OCI-LY3 (cell line): ENCODE measurements around the gene NUAK2.

Source experiments
- H2AFZ ChIP-seq: fragments of 200-600, 300-600 bp; shearing (Covaris generic); 2 replicates; pipeline ENCODE4 v1.6.0; 2014; ENCODE audit warnings: antibody characterized with exemption, low read depth, low read length
- H3K27ac ChIP-seq: fragments of 200-600, 300-600 bp; sonication (generic); 2 replicates; pipeline ENCODE4 v1.5.1; 2014; ENCODE audit warnings: mild to moderate bottlenecking, low read length, moderate library complexity, mixed read lengths
- H3K27me3 ChIP-seq: fragments of 200-600, 300-600 bp; sonication (generic); 2 replicates; pipeline ENCODE4 v1.6.1; 2014; ENCODE audit warnings: low read depth, low read length, mixed read lengths
- H3K36me3 ChIP-seq: fragments of 200-600, 300-600 bp; sonication (generic); replicated peaks from 2 replicates; pipeline ENCODE3; 2014; ENCODE audit warnings: low read depth, low read length, mixed read lengths
- H3K4me1 ChIP-seq: fragments of 300-600, 200-600 bp; sonication (generic); 2 replicates; pipeline ENCODE4 v1.6.1; 2014; ENCODE audit warnings: low read length, mixed read lengths
- H3K4me2 ChIP-seq: fragments of 200-600, 300-600 bp; sonication (generic); 2 replicates; pipeline ENCODE4 v1.6.1; 2014; ENCODE audit warnings: low read length, mixed read lengths
- H3K4me3 ChIP-seq: fragments of 300-600, 200-600 bp; sonication (generic); 2 replicates; pipeline ENCODE4 v1.5.1; 2014; ENCODE audit warnings: antibody characterized with exemption, mild to moderate bottlenecking, low read length, moderate library complexity
- H3K79me2 ChIP-seq: fragments of 300-600, 200-600 bp; shearing (Covaris generic); 2 replicates; pipeline ENCODE4 v1.6.1; 2014; ENCODE audit warnings: mild to moderate bottlenecking, low read length, mixed read lengths
- H3K9ac ChIP-seq: fragments of 300-600, 200-600 bp; shearing (Covaris generic); 2 replicates; pipeline ENCODE4 v1.6.0; 2014; ENCODE audit warnings: mild to moderate bottlenecking, low read length, moderate library complexity
- H3K9me3 ChIP-seq: fragments of 200-600, 300-600 bp; shearing (Covaris generic); 2 replicates; pipeline ENCODE4 v1.6.1; 2014; ENCODE audit warnings: low read length, mixed read lengths; ENCODE audit not compliant: insufficient read depth
- H4K20me1 ChIP-seq: fragments of 200-600, 300-600 bp; sonication (generic); 2 replicates; pipeline ENCODE4 v1.6.1; 2016; ENCODE audit warnings: low read length, mixed read lengths; ENCODE audit not compliant: insufficient read depth
- CTCF ChIP-seq: fragments of 200-600, 300-600 bp; sonication (generic); IDR thresholded peaks from 2 replicates; pipeline ENCODE4 v1.5.1; 2014; ENCODE audit warnings: antibody characterized with exemption, low read length, low read depth
- EZH2phosphoT487 ChIP-seq: fragments of 200-600 bp; shearing (Covaris generic); IDR thresholded peaks from 2 replicates; pipeline ENCODE4 v1.6.1; 2018; ENCODE audit warnings: antibody characterized with exemption, mixed run types, low read depth

Gene NUAK2

GRCh38 chr1:205261946-205262691 is 59.4 kb downstream of the NUAK2 start:
- no peak overlapping the region for H3K27ac ChIP-seq
- no peaks in the 10 kb centered on the region for H3K9me3 ChIP-seq
- H4K20me1 ChIP-seq: no peaks in the 10 kb centered on the region
- no peak overlapping the region for H3K9ac ChIP-seq
- H3K4me3 ChIP-seq: no peak overlapping the region
- H3K4me2 ChIP-seq: no peak overlapping the region
- no peaks in the 10 kb centered on the region for H3K36me3 ChIP-seq
- no peaks in the 10 kb centered on the region for H3K79me2 ChIP-seq
- no peak overlapping the region for H2AFZ ChIP-seq
- TF ChIP-seq EZH2phosphoT487: no peak
- TF ChIP-seq CTCF: no peak
- peaks cover 33% of the 10 kb centered on the region for H3K4me1 ChIP-seq
- H3K27me3 ChIP-seq: peaks cover 33% of the 10 kb centered on the region

- Histone ChIP-seq H3K9ac (no peak overlapping the region), H3K4me2 (no peak overlapping the region), H3K27ac (no peak overlapping the region), H3K36me3 (no peaks in the 10 kb centered on the region), H3K27me3 (peaks cover 30% of the 10 kb centered on the region), H4K20me1 (no peaks in the 10 kb centered on the region), H3K4me3 (no peak overlapping the region), H3K4me1 (peaks cover 33% of the 10 kb centered on the region), H3K9me3 (no peaks in the 10 kb centered on the region), H3K79me2 (no peaks in the 10 kb centered on the region), H2AFZ (no peak overlapping the region)
- TF ChIP-seq CTCF: no peak
- no peak for TF ChIP-seq EZH2phosphoT487
Observed at GRCh38 chr1:205260948-205261732, 60.4 kb downstream of the NUAK2 start.

- no peaks in the 10 kb centered on the region for H3K79me2 ChIP-seq
- TF ChIP-seq CTCF (no peak), EZH2phosphoT487 (no peak)
- H3K36me3 ChIP-seq: no peaks in the 10 kb centered on the region
- no peak overlapping the region for H2AFZ ChIP-seq
- no peaks in the 10 kb centered on the region for H4K20me1 ChIP-seq
- H3K4me3 ChIP-seq: no peak overlapping the region
- peaks cover 33% of the 10 kb centered on the region for H3K4me1 ChIP-seq
- peaks cover 30% of the 10 kb centered on the region for H3K27me3 ChIP-seq
- no peak overlapping the region for H3K9ac ChIP-seq
- no peaks in the 10 kb centered on the region for H3K9me3 ChIP-seq
- no peak overlapping the region for H3K27ac ChIP-seq
- H3K4me2 ChIP-seq: 0 out of 2 replicates have a peak overlapping the region, but pooled peaks have one; percentile 62
Observed at GRCh38 chr1:205259998-205260397, 61.5 kb downstream of the NUAK2 start.

GRCh38 chr1:205259324-205259832 is 62.2 kb downstream of the NUAK2 start:
- Histone ChIP-seq H3K79me2 (no peaks in the 10 kb centered on the region), H4K20me1 (no peaks in the 10 kb centered on the region), H3K27me3 (peaks cover 30% of the 10 kb centered on the region), H3K4me2 (peak overlapping the region; percentile 62), H2AFZ (peak overlapping the region; percentile 41), H3K9ac (no peak overlapping the region), H3K4me1 (peaks cover 33% of the 10 kb centered on the region), H3K36me3 (no peaks in the 10 kb centered on the region), H3K27ac (no peak overlapping the region), H3K4me3 (peak overlapping the region; percentile 34; the same call in 1 of the 2 replicates), H3K9me3 (no peaks in the 10 kb centered on the region)
- TF ChIP-seq CTCF: no peak
- no peak for TF ChIP-seq EZH2phosphoT487
